Calu3 (cell line): ENCODE results near the gene HLA-DQA2. TPM values are rescaled to one million over a fixed set of nuclear protein-coding genes. Genes with fewer than 3 reads are reported as not detected.

Experiments used
- Bru-seq: library from RNA; stranded (reverse); fragments of 400-500 nt; gene quantifications from one replicate; lab custom pipeline; 2021; lab: Mats Ljungman, UMichigan
- BruChase-seq, 2 experiments: library from RNA; stranded (reverse); fragments of 400-500 nt; gene quantifications; one replicate each; lab custom pipeline; 2021; lab: Mats Ljungman, UMichigan
- BruUV-seq: library from RNA; stranded (reverse); fragments of 400-500 nt; replicated peaks from 2 replicates; lab custom pipeline; 2021; lab: Mats Ljungman, UMichigan
- CTCF ChIA-PET: fragments of 300-600 bp; sonication (Branson Sonifier 250); formaldehyde crosslinking; loops from one replicate; lab custom pipeline; 2022; ENCODE audit warnings: antibody characterized with exemption; lab: Charles Lee
- DNase-seq: peaks from one replicate; pipeline ENCODE4 v3.0.0; 2022
- H3K27ac Mint-ChIP-seq: one replicate; pipeline ENCODE4 v1.8.0; 2022; ENCODE audit warnings: mixed read lengths; ENCODE audit not compliant: unreplicated experiment
- H3K27me3 Mint-ChIP-seq: one replicate; pipeline ENCODE4 v1.8.0; 2022; ENCODE audit warnings: mixed read lengths; ENCODE audit not compliant: unreplicated experiment
- H3K36me3 Mint-ChIP-seq: one replicate; pipeline ENCODE4 v1.8.0; 2022; ENCODE audit warnings: mild to moderate bottlenecking, moderate library complexity, mixed read lengths; ENCODE audit not compliant: insufficient read depth, unreplicated experiment
- H3K4me1 Mint-ChIP-seq: one replicate; pipeline ENCODE4 v1.8.0; 2022; ENCODE audit warnings: mild to moderate bottlenecking, low read depth, mixed read lengths; ENCODE audit not compliant: unreplicated experiment
- H3K4me3 Mint-ChIP-seq: one replicate; pipeline ENCODE4 v1.8.0; 2022; ENCODE audit warnings: mild to moderate bottlenecking, low read depth, moderate library complexity, mixed read lengths; ENCODE audit not compliant: unreplicated experiment
- H3K9me3 Mint-ChIP-seq: one replicate; pipeline ENCODE4 v1.8.0; 2022; ENCODE audit warnings: low read depth, mixed read lengths; ENCODE audit not compliant: unreplicated experiment
- intact Hi-C: fragments of 100-400 bp; cut with micrococcal nuclease; formaldehyde crosslinking; loops from one replicate; pipeline ENCODE4 v1.10.0; 2022; ENCODE audit not compliant: unreplicated experiment
- long read RNA-seq: library from polyadenylated mRNA; stranded (forward); transcript quantifications from one replicate; pipeline ENCODE4 v2.0.0, GENCODE V29; 2022
- total RNA-seq: library from RNA; stranded (reverse); gene quantifications from 2 replicates; pipeline ENCODE4 v1.2.3, GENCODE V29; 2022
- TF ChIP-seq, protein P1 (sequence below): fragments of 200-600 bp; IDR thresholded peaks from one replicate; pipeline ENCODE4 v1.8.0; 2022; ENCODE audit warnings: antibody characterized with exemption; ENCODE audit not compliant: unreplicated experiment

Gene HLA-DQA2
- 2.1 and 2.4 TPM in 2 replicates for total RNA-seq
- percentile 18 among the genes with signal in this experiment for Bru-seq, nascent RNA
- percentile 26 among the genes with signal in this experiment for BruChase-seq, experiment 1, labeled RNA remaining after a 6-hour chase
- percentile 14 among the genes with signal in this experiment for BruChase-seq, experiment 2, labeled RNA remaining after a 2-hour chase
- long read RNA-seq = 0 reads

DNA sequence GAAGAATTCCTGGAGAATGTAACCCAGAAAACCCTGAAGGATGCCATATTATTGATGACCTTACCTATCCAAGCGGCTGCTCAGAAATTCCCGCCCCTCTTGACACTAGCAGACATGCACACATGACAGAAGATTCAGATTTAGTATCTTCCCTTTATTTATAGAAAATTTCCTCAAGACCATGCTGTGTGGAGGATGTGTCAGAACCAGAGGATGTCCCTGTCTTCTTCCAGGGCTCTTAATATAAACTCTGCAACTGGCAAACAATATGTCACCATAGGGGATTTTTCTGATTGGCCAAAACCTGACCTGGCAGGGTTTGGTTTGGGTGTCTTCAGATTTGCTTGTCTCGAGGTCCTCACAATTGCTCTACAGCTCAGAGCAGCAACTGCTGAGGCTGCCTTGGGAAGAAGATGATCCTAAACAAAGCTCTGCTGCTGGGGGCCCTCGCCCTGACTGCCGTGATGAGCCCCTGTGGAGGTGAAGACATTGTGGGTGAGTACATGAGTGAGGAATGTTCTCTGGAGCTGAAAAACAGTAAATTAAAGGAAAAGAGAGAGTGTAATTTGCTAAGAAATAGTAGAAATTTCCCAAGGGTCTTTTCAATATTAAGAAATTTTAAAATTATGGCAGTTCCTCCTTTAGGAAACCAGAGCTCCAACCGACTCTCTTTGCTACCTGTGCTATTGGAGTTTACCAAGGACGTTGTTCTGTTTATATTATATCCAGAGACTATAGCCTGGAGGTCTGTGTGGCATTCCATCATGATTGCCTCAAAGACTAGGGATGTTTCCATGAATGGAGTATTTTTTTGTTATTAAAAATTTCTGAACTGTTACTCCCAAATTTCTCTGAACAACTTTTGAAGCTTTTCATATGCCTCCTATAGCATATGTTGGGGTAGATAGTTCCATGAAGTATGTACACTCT lies at the start of gene HLA-DQA2:
Gene HLA-DQA2, plus strand, starts transcription at position 361 of the 930 bp plus-strand sequence. Its CDS starts 53 bp downstream, at position 414.
- Mint-ChIP-seq H3K4me3 (no peak within 1 kb of the TSS), H3K27ac (no peak within 1 kb of the TSS), H3K4me1 (no peaks in the 10 kb centered on the region), H3K36me3 (no peaks in the 10 kb centered on the region), H3K9me3 (no peaks in the 10 kb centered on the region), H3K27me3 (peaks cover 93% of the 10 kb centered on the region)
- CTCF ChIA-PET = interaction anchor here (0.7 kb wide), 1 partner anchor 757 kb away, joined by 7 read pairs; no protein-coding TSS in a partner anchor
- no TSS peak for BruUV-seq
- intact Hi-C loops = no loop called here
- TF ChIP-seq, protein P1, sequence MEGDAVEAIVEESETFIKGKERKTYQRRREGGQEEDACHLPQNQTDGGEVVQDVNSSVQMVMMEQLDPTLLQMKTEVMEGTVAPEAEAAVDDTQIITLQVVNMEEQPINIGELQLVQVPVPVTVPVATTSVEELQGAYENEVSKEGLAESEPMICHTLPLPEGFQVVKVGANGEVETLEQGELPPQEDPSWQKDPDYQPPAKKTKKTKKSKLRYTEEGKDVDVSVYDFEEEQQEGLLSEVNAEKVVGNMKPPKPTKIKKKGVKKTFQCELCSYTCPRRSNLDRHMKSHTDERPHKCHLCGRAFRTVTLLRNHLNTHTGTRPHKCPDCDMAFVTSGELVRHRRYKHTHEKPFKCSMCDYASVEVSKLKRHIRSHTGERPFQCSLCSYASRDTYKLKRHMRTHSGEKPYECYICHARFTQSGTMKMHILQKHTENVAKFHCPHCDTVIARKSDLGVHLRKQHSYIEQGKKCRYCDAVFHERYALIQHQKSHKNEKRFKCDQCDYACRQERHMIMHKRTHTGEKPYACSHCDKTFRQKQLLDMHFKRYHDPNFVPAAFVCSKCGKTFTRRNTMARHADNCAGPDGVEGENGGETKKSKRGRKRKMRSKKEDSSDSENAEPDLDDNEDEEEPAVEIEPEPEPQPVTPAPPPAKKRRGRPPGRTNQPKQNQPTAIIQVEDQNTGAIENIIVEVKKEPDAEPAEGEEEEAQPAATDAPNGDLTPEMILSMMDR = no peak
- DNase-seq = no peak

DNA sequence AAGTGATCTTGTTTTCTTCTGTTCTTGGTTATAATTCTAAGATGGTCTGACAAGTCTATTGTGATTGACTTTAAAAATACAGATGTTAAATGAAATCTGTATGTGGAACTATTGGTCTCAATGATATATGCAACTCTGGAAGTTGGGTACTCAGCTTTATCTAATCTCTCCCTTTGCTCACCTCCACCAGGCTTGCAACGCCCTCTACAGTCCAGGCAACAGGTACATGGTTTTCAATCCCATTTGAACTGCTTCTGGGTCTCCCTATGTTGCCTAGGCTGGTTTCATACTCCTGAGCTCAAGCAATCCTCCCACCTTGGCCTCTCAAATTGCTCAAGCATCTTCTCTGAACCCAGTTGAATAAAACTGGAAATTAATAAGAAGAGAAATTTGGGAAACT lies 49.2 kb upstream of the HLA-DQA2 start:
- Mint-ChIP-seq H3K4me3 (no peak overlapping the region), H3K36me3 (no peaks in the 10 kb centered on the region), H3K9me3 (no peaks in the 10 kb centered on the region), H3K4me1 (no peaks in the 10 kb centered on the region), H3K27ac (no peak overlapping the region), H3K27me3 (peaks cover 75% of the 10 kb centered on the region)
- intact Hi-C loops = loop anchor here (1.0 to 2.0 kb wide), 2 partner anchors 70 to 259 kb away; no protein-coding TSS in a partner anchor
- CTCF ChIA-PET = interaction anchor here (0.5 to 1.7 kb wide), 13 partner anchors 8 to 449 kb away, joined by 3 to 21 read pairs (median 4); partner anchors contain the start of gene HLA-DQB1
- BruUV-seq = no TSS peak
- peak; percentile 81 for DNase-seq
- TF ChIP-seq, protein P1 = peak; percentile 83

DNA sequence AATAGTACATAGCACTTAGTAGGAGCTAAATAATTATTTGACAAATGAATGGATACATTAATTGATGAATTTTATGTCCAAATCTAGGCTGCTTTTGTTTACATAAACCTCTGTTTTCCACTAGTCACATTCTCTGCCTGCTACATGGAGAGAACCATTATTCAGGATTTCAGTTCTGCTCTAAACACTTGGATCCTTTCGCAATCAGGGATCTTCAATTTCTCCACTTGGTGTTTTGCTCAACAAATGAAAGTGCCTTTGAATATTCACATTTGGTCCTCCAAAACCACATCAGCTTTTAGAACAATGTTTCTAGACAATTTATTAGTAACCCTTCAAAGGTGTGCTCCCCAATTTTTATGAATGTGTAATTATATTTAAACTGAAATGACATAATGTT lies 44.2 kb upstream of the HLA-DQA2 start:
- Mint-ChIP-seq H3K27ac (no peak overlapping the region), H3K9me3 (no peaks in the 10 kb centered on the region), H3K36me3 (no peaks in the 10 kb centered on the region), H3K27me3 (peaks cover 87% of the 10 kb centered on the region), H3K4me1 (peaks cover 8% of the 10 kb centered on the region), H3K4me3 (no peak overlapping the region)
- intact Hi-C loops = no loop called here
- BruUV-seq = no TSS peak
- no peak for DNase-seq
- TF ChIP-seq, protein P1 = no peak
- CTCF ChIA-PET = interaction anchor here (1.1 kb wide), 1 partner anchor 283 kb away, joined by 3 read pairs; no protein-coding TSS in a partner anchor

DNA sequence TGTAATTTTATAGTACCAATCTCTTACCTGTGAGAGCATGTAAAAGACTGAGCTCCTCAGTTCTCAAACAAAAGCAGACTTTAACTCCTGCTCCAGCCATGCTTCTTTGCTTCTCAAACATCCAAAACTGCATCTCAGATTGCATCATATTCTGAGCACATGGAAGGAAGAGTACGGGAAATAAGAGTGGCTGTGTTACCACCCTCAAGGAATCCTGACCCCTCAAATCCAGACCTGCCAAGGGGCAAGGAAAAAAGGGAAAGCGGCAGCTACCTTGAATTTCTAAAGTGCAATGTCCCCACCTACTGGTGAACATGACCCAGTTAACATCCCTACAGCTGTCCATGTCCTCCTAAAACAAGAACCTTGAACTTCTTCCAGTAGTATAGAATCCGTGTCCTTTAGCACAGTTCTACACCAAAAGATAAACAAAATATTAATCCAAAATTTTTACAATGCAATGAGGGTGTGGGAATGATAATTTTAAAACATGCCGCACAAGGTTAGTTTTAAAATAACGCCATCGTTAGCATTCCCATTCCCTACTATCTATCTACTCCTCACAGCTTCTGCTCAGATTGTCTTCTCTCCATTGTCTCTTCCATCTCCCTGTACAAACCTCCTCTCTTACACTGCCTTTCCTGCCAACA lies 40.7 kb upstream of the HLA-DQA2 start:
- Mint-ChIP-seq H3K4me1 (peaks cover 8% of the 10 kb centered on the region), H3K27me3 (peaks cover 91% of the 10 kb centered on the region), H3K27ac (no peak overlapping the region), H3K9me3 (peaks cover 3% of the 10 kb centered on the region), H3K4me3 (no peak overlapping the region), H3K36me3 (no peaks in the 10 kb centered on the region)
- CTCF ChIA-PET = interaction anchor here (0.8 to 1.6 kb wide), 15 partner anchors 9 to 1327 kb away, joined by 3 to 22 read pairs (median 5); partner anchors contain the start of gene BTNL2
- DNase-seq = peak; percentile 69
- intact Hi-C loops = loop anchor here (1.0 to 5.0 kb wide), 4 partner anchors 87 to 453 kb away; no protein-coding TSS in a partner anchor
- no TSS peak for BruUV-seq
- TF ChIP-seq, protein P1 = peak; percentile 85
